Small intestine (tissue), 7 donors: ENCODE measurements around the gene PLD6. TPM values are rescaled to one million over a fixed set of nuclear protein-coding genes. Genes with fewer than 3 reads are reported as not detected.

Experiments used
- DNase-seq, 2 donors: peaks; one replicate each; pipeline versions ENCODE4 v3.0.0 to v3.0.0-alpha.2; 2013
- FAIRE-seq: peaks from 2 replicates; lab custom pipeline; 2012; peaks lifted over from hg19 to GRCh38; lab: Jason Lieb, UNC
- H3K27ac ChIP-seq, 3 donors: one replicate each; pipeline ENCODE4 v1.5.1; 2013; ENCODE audit warnings: low read length in 2 of 3, mild to moderate bottlenecking in 2 of 3, control low read depth in 1 of 3, inconsistent platforms in 1 of 3, low read depth in 1 of 3, moderate library complexity in 1 of 3
- H3K27me3 ChIP-seq, 3 donors: one replicate each; pipeline ENCODE4 v1.6.1; 2013; ENCODE audit warnings: low read length in 3 of 3, inconsistent platforms in 1 of 3; ENCODE audit not compliant: control insufficient read depth in 3 of 3, insufficient read depth in 3 of 3
- H3K36me3 ChIP-seq, 3 donors: one replicate each; pipeline ENCODE4 v1.6.1; 2013; ENCODE audit warnings: low read length in 3 of 3, inconsistent platforms in 1 of 3, low read depth in 1 of 3, mild to moderate bottlenecking in 1 of 3, moderate library complexity in 1 of 3; ENCODE audit not compliant: control insufficient read depth in 3 of 3, insufficient read depth in 2 of 3
- H3K4me1 ChIP-seq, 3 donors: one replicate each; pipeline ENCODE4 v1.6.1; 2013; ENCODE audit warnings: low read length in 2 of 3, inconsistent platforms in 1 of 3, low read depth in 1 of 3, mild to moderate bottlenecking in 1 of 3, moderate library complexity in 1 of 3; ENCODE audit not compliant: control insufficient read depth in 3 of 3, insufficient read depth in 2 of 3
- H3K4me3 ChIP-seq, 3 donors: one replicate each; pipeline ENCODE4 v1.5.1; 2013; ENCODE audit warnings: low read length in 3 of 3, control low read depth in 1 of 3, inconsistent platforms in 1 of 3, low read depth in 1 of 3, mild to moderate bottlenecking in 1 of 3, moderate library complexity in 1 of 3
- H3K9me3 ChIP-seq, 2 donors: one replicate each; pipeline ENCODE4 v1.6.1; 2013; ENCODE audit warnings: low read depth in 1 of 2, low read length in 1 of 2; ENCODE audit not compliant: control insufficient read depth in 2 of 2, insufficient read depth in 1 of 2
- WGBS, 3 donors: extraction: QIAGEN DNeasy Blood & Tissue Kit; methylation state at CpG; one replicate each; pipeline ENCODE4 v1.1.7; 2013; 5-methylcytosine and 5-hydroxymethylcytosine counted together
- polyA plus RNA-seq, 4 donors: library from polyadenylated mRNA; stranded (reverse) in 3 of 4; unstranded in 1 of 4; fragments of 200-250 nt in 3 of 4; fragments of 120-200 nt in 1 of 4; gene quantifications; one replicate each; pipeline versions ENCODE4 v1.2.1 to v1.2.3, GENCODE V29; 2013
- donor health status: healthy with polysubstance abuse.
- donor health status: control.
- donor health status: control.
- donor health status: Bipolar disorder and iron deficiency.
- donor health status: healthy.

PLD6 gene
- polyA plus RNA-seq, 4 donors: 1.4 to 5.2 (median 1.6) TPM

DNA sequence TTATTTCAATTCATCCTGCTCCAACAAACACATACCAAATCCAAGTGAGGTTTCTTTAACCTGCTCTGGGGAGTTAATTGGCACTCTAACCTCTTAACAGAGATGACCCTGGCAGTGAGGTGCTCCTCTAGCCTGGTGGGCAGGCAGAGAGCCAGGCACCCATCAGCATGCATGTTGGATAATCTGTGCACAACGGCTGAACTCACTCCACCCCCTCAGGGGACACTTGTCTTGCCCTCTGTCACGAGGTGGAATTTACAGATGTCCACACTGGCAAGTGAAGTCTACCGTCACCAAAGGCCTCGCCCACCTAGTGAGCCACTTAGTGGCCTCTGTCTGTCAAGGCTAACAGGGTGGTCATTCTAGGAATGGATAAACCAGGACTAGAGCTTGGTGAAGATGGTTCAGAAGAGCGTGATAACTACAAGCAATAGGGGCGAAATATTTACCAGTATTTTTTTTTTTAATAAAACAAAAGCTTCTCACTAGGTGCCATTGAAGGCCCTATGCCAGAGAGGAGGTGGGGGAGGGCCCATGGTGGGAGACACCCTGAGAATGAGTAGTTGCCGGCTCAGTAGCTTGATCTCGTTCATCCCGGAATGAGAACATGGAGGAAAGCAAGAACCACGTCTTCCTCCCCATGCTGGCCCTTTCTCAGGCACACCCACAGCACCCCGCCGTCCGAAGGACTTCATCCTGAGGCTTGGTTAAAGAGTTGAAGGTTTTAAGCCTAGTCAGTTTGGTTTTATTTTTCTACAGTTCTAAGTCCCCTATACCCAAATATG lies 25.2 kb downstream of the PLD6 start:
- Histone ChIP-seq H3K27ac (no peak overlapping the region), H3K9me3 (no peaks in the 10 kb centered on the region), H3K36me3 (peaks cover 19 to 89% (median 33%) of the 10 kb centered on the region in 3 donors), H3K27me3 (no peaks in the 10 kb centered on the region), H3K4me1 (peaks cover 0 to 2% (median 2%) of the 10 kb centered on the region in 3 donors), H3K4me3 (no peak overlapping the region)
- DNase-seq (no peak), FAIRE-seq (no peak)
- 84 to 87% (median 86%) methylated on average over 13 of the region's 13 CpGs for WGBS, 3 donors

DNA sequence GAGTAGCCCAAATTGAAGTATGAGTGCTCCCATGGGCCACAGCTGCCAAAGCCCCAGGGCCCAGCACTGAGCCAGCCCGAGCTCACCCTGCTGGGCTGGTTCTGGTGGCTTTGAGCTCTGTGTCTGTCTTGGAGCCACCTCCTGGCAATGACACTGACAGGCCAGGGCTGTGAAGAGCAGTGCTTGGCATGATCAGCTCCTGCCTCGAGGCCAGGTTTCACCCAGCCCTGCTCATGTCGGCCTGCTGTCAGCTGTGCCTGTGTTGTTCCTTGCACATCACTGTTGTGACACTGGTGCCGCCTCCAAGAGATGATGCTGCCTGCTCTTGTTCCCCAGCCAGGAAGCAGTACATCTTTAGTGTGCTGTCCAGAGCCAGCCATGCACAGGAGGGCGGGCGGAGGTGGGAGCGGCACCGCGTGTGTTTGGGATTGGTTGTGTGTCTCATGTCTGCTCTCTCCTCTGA lies 26.0 kb downstream of the PLD6 start:
- Histone ChIP-seq H3K9me3 (no peaks in the 10 kb centered on the region), H3K36me3 (peaks cover 22 to 93% (median 37%) of the 10 kb centered on the region in 3 donors), H3K27ac (peak overlapping the region in 1 of 3 donors; percentile 86), H3K4me1 (no peaks in the 10 kb centered on the region), H3K27me3 (no peaks in the 10 kb centered on the region), H3K4me3 (no peak overlapping the region)
- WGBS, 3 donors: 91 to 94% (median 92%) methylated on average over 9 of the region's 9 CpGs
- DNase-seq (no peak), FAIRE-seq (no peak)

DNA sequence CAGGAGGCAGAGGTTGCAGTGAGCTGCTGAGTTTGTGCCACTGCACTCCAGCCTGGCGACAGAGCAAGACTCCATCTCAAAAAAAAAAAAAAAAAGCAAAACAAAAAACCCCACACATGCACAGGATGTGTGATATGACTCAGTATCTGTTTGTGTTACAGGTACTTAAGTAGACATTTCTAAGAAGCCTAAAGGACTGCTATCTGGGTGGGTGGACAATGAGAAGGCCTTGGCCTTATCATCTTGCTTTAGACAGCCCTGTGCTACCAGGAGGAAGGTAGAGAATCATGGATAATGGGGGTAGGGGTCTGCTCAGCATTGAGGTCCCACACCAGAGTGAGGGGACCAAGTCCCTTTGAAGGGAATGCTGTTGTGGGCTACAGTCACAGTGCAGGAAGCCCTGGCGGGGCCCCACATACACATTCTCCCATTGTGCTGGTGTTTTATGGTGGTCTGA lies 26.7 kb downstream of the PLD6 start:
- Histone ChIP-seq H3K4me1 (no peaks in the 10 kb centered on the region), H3K36me3 (peaks cover 27 to 93% (median 42%) of the 10 kb centered on the region in 3 donors), H3K4me3 (no peak overlapping the region), H3K27me3 (no peaks in the 10 kb centered on the region), H3K27ac (peak overlapping the region in 1 of 3 donors; percentile 86), H3K9me3 (no peaks in the 10 kb centered on the region)
- WGBS, 3 donors: 60 to 91% (median 78%) methylated on average over 2 of the region's 2 CpGs
- FAIRE-seq: no peak
- no peak for DNase-seq

DNA sequence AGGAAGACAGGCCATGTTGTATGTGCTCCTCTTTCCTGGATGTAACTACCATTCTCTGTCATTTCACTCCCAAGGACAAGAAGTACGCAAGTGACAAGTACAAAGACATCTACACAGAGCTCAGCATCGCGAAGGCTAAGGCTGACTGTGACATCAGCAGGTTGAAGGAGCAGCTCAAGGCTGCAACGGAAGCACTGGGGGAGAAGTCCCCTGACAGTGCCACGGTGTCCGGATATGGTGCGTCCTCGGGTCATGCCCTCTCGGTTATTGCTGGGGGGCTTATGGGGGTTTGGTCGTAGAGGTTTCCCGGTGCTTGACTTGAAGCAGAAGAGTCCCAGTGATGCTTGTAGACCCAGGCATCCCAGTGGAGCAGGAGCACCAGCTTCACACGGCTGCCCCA lies 29.0 kb downstream of the PLD6 start:
- no peak for FAIRE-seq
- H3K4me1 ChIP-seq: no peaks in the 10 kb centered on the region
- no peak overlapping the region for H3K4me3 ChIP-seq
- 92 to 97% (median 95%) methylated on average over 12 of the region's 12 CpGs for WGBS, 3 donors
- no peaks in the 10 kb centered on the region for H3K9me3 ChIP-seq
- DNase-seq: no peak
- H3K36me3 ChIP-seq: peaks cover 30 to 94% (median 54%) of the 10 kb centered on the region in 3 donors
- no peak overlapping the region for H3K27ac ChIP-seq
- no peaks in the 10 kb centered on the region for H3K27me3 ChIP-seq

DNA sequence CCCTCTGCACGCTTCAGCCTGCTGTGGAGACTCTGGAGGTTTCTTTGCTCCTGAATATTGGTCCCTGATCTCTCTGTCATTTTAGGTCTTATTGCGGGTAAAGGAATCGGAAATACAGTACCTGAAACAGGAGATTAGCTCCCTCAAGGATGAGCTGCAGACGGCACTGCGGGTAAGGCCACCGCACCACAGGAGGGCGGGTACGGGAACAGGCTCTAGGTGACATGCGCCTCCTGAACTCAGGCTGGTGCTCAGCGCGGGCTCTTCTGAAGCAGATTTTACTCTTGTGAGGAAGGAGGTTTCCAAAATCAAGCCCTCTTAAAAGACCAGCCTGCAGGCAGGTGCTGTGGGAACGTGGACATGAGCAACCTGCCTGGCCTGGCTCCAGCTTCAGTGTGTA lies 29.8 kb downstream of the PLD6 start:
- peaks cover 30 to 95% (median 58%) of the 10 kb centered on the region in 3 donors for H3K36me3 ChIP-seq
- H3K9me3 ChIP-seq: no peaks in the 10 kb centered on the region
- no peak overlapping the region for H3K4me3 ChIP-seq
- WGBS, 3 donors: 94 to 96% (median 95%) methylated on average over 12 of the region's 12 CpGs
- FAIRE-seq: no peak
- no peak for DNase-seq
- no peaks in the 10 kb centered on the region for H3K27me3 ChIP-seq
- no peak overlapping the region for H3K27ac ChIP-seq
- no peaks in the 10 kb centered on the region for H3K4me1 ChIP-seq

DNA sequence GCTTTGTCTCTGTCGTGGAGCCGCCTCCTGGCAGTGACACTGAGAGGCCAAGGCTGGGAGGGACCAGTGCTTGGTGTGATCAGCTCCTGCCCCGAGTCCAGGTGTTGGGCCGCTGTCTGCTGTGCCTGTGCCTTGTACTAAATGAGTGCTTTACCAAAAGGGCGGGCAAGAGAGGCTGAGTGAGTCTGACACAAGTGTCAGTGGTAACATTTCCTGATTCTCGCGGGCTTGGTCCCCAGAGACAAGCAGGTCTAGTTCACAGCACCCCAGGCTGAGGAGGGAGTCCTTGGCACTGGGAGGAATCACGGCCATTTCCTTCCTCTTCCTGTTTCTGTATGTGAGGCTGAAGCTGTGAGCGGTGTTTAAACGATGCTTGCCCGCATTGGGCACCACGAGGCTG lies 30.2 kb downstream of the PLD6 start:
- Histone ChIP-seq H3K27me3 (no peaks in the 10 kb centered on the region), H3K4me1 (no peaks in the 10 kb centered on the region), H3K27ac (peak overlapping the region in 1 of 3 donors; percentile 53), H3K4me3 (no peak overlapping the region), H3K36me3 (peaks cover 28 to 95% (median 60%) of the 10 kb centered on the region in 3 donors), H3K9me3 (no peaks in the 10 kb centered on the region)
- DNase-seq: no peak
- no peak for FAIRE-seq
- WGBS, 3 donors: 68 to 91% (median 86%) methylated on average over 12 of the region's 12 CpGs

DNA sequence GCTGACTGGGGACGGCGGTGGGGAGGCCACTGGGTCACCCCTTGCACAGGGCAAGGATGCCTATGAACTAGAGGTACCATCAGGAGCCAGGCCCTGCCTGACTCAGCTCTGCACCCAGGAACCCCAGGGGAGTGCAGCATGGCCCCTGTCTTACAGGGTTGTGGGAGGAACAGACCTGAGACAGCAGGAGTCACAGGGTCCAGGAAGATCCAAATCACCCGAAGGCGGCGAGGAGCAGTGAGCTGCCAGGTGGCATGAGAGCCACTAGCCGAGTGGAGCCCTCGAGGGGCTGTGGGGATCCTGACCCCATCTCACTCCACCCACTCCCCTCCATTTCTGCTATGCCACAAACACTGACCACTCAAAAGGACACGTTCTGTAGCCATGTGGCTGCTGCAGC lies 30.8 kb downstream of the PLD6 start:
- 94 to 99% (median 97%) methylated on average over 5 to 8 of the region's 8 CpGs for WGBS, 3 donors
- Histone ChIP-seq H3K27ac (no peak overlapping the region), H3K9me3 (no peaks in the 10 kb centered on the region)

DNA sequence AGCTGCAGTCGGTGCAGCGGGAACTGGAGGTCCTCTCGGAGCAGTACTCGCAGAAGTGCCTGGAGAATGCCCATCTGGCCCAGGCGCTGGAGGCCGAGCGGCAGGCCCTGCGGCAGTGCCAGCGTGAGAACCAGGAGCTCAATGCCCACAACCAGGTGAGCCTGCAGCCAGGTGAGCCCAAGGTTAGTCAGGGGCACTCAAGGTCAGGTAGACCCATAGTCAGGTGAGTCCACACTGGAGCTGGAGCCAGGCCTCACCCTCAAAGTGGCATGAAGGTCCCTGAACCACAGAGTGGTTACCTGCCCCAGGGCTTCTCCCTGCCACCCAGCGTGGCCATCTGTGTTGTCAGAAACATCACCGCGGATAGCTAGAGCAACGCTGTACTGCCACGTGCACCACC lies 32.2 kb downstream of the PLD6 start:
- 95 to 97% (median 96%) methylated on average over 9 to 14 of the region's 14 CpGs for WGBS, 3 donors
- FAIRE-seq: no peak
- H3K4me1 ChIP-seq: no peaks in the 10 kb centered on the region
- H3K4me3 ChIP-seq: no peak overlapping the region
- peaks cover 23 to 95% (median 53%) of the 10 kb centered on the region in 3 donors for H3K36me3 ChIP-seq
- H3K27me3 ChIP-seq: no peaks in the 10 kb centered on the region
- DNase-seq: no peak
- no peaks in the 10 kb centered on the region for H3K9me3 ChIP-seq
- H3K27ac ChIP-seq: no peak overlapping the region

More for the DNA sequence above, 30.8 kb downstream of the PLD6 start:
- FAIRE-seq: no peak
- no peak for DNase-seq
- no peaks in the 10 kb centered on the region for H3K4me1 ChIP-seq
- H3K4me3 ChIP-seq: no peak overlapping the region
- H3K36me3 ChIP-seq: peaks cover 23 to 95% (median 59%) of the 10 kb centered on the region in 3 donors
- H3K27me3 ChIP-seq: no peaks in the 10 kb centered on the region
